Cardiac muscle cell (in vitro differentiated cells and primary cell): ENCODE data around the gene EP400. TPM values are rescaled to one million over a fixed set of nuclear protein-coding genes. Genes with fewer than 3 reads are reported as not detected.

Source experiments
- DNase-seq, 2 donors: peaks; one replicate each; pipeline versions ENCODE4 v3.0.0 to v3.0.0-alpha.2; 2010 to 2017; ENCODE audit warnings: low read depth in 1 of 2, low spot score in 1 of 2
- H3K27ac ChIP-seq: fragments of 200-600 bp; sonication (generic); 2 replicates; pipeline ENCODE4 v1.5.1; 2016
- H3K27me3 ChIP-seq: fragments of 200-600 bp; sonication (generic); 2 replicates; pipeline ENCODE4 v1.6.0; 2016; ENCODE audit warnings: control low read depth
- H3K36me3 ChIP-seq: fragments of 200-600 bp; sonication (generic); 2 replicates; pipeline ENCODE4 v1.5.1; 2016; ENCODE audit warnings: control low read depth
- H3K4me1 ChIP-seq: fragments of 200-600 bp; sonication (generic); 2 replicates; pipeline ENCODE4 v1.8.1; 2017; ENCODE audit warnings: low read depth, mild to moderate bottlenecking, mixed run types
- H3K4me3 ChIP-seq: fragments of 200-600 bp; sonication (generic); 2 replicates; pipeline ENCODE4 v1.5.1; 2016; ENCODE audit warnings: mild to moderate bottlenecking
- H3K9me3 ChIP-seq: fragments of 200-600 bp; sonication (generic); 2 replicates; pipeline ENCODE4 v1.5.1; 2017; ENCODE audit warnings: low read depth, mild to moderate bottlenecking, control low read depth
- CTCF ChIP-seq: IDR thresholded peaks from 2 replicates; pipeline ENCODE4 v1.5.1; 2012; ENCODE audit warnings: low read depth, mild to moderate bottlenecking, low read length
- polyA plus RNA-seq: library from polyadenylated mRNA; unstranded; fragments of >200 nt; fragmentation: Nextera tagmentation; extraction: Ambion mirVana; gene quantifications from 2 replicates; pipeline ENCODE4 v1.2.1, GENCODE V29; 2016
- total RNA-seq: library from RNA; depleted of rRNA; stranded (reverse); fragments of >200 nt; gene quantifications from 2 replicates; pipeline ENCODE4 v1.2.3, GENCODE V29; 2016

EP400 gene
- total and polyA plus RNA-seq, 2 experiments from 2014 or later, result 14.6 to 28.4 TPM

- no peak for TF ChIP-seq CTCF
- no peak overlapping the region for H3K27ac ChIP-seq
- H3K9me3 ChIP-seq, result no peaks in the 10 kb centered on the region
- H3K27me3 ChIP-seq, result no peaks in the 10 kb centered on the region
- no peaks in the 10 kb centered on the region for H3K4me1 ChIP-seq
- no peak overlapping the region for H3K4me3 ChIP-seq
- H3K36me3 ChIP-seq, result peaks cover 56% of the 10 kb centered on the region
- DNase-seq, result no peak
Measured at GRCh38 chr12:132014915-132015280, 65.2 kb downstream of the EP400 start.

GRCh38 chr12:132015686-132016430 is 66.1 kb downstream of the EP400 start:
- no peak for DNase-seq
- H3K36me3 ChIP-seq, result peaks cover 60% of the 10 kb centered on the region
- H3K4me3 ChIP-seq, result no peak overlapping the region

GRCh38 chr12:132018193-132018916 is 68.6 kb downstream of the EP400 start:
- no peak for DNase-seq
- H3K27ac ChIP-seq, result no peak overlapping the region
- H3K4me3 ChIP-seq, result no peak overlapping the region
- H3K4me1 ChIP-seq, result no peaks in the 10 kb centered on the region
- H3K9me3 ChIP-seq, result no peaks in the 10 kb centered on the region
- peaks cover 55% of the 10 kb centered on the region for H3K36me3 ChIP-seq
- H3K27me3 ChIP-seq, result no peaks in the 10 kb centered on the region
- no peak for TF ChIP-seq CTCF

More at GRCh38 chr12:132015686-132016430, 66.1 kb downstream of the EP400 start:
- Histone ChIP-seq H3K27me3 (no peaks in the 10 kb centered on the region), H3K9me3 (no peaks in the 10 kb centered on the region), H3K27ac (no peak overlapping the region), H3K4me1 (no peaks in the 10 kb centered on the region)
- no peak for TF ChIP-seq CTCF

GRCh38 chr12:132019891-132020290 is 70.1 kb downstream of the EP400 start:
- no peak for TF ChIP-seq CTCF
- H3K9me3 ChIP-seq, result no peaks in the 10 kb centered on the region
- DNase-seq, result no peak
- H3K4me3 ChIP-seq, result no peak overlapping the region
- no peak overlapping the region for H3K27ac ChIP-seq
- peaks cover 62% of the 10 kb centered on the region for H3K36me3 ChIP-seq
- no peaks in the 10 kb centered on the region for H3K27me3 ChIP-seq
- H3K4me1 ChIP-seq, result no peaks in the 10 kb centered on the region

- Histone ChIP-seq H3K9me3 (no peaks in the 10 kb centered on the region), H3K4me3 (no peak overlapping the region), H3K36me3 (peaks cover 62% of the 10 kb centered on the region), H3K27me3 (no peaks in the 10 kb centered on the region), H3K4me1 (no peaks in the 10 kb centered on the region), H3K27ac (no peak overlapping the region)
- no peak for TF ChIP-seq CTCF
- DNase-seq, result no peak
Measured at GRCh38 chr12:132020292-132020691, 70.5 kb downstream of the EP400 start.
